ENCODE measurements around the gene APP. TPM values are rescaled to one million over a fixed set of nuclear protein-coding genes. Genes with fewer than 3 reads are reported as not detected.
A peak's percentile ranks its signal among the peaks of the same experiment; 100 is the strongest.

Gene APP
- total RNA-seq, 2 donors from 2014 or later, result 256 to 423 TPM

DNA sequence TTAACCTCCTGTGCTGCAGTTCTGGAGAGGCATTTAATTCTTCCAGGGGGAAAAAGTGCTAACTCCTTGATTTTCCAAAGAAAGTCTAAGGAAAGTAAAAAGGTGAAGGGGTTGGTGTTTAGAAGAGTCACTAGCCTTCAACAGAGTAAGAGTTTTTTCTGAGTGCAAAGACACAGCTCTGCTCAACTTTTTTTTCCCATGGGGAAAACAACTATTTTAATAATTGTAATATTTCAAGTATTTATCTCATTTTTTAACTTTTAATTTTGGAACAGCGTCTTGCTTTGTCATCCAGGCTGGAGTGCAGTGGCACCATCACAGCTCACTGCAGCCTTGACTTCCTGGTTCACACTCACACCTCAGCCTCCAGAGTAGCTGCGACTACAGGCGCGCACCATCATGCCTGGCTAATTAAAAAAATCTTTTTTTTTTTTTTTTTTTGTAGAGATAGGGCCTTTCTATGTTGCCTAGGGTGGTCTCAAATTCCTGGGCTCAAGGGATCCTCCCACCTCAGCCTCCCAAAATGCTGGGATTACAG is 202.6 kb downstream of the APP start:
- Histone ChIP-seq H3K9me3 (no peaks in the 10 kb centered on the region), H3K4me3 (no peak overlapping the region), H3K36me3 (replicated peaks in 1 of 2; ENCODE audit: insufficient read depth in 1 of 2, low read depth in 2 of 2) (peaks cover 0 to 5% of the 10 kb centered on the region in 2 donors), H3K4me1 (peaks cover 7% of the 10 kb centered on the region), H3K27ac (peak overlapping the region in 2 of 4 donors; percentile 44 to 65), H3K27me3 (no peaks in the 10 kb centered on the region)
- WGBS, 2 donors, result 95 to 97% methylated on average over 4 of the region's 4 CpGs
- intact Hi-C loops (cut with DNase I), result no loop called here
- TF ChIP-seq, protein P1, sequence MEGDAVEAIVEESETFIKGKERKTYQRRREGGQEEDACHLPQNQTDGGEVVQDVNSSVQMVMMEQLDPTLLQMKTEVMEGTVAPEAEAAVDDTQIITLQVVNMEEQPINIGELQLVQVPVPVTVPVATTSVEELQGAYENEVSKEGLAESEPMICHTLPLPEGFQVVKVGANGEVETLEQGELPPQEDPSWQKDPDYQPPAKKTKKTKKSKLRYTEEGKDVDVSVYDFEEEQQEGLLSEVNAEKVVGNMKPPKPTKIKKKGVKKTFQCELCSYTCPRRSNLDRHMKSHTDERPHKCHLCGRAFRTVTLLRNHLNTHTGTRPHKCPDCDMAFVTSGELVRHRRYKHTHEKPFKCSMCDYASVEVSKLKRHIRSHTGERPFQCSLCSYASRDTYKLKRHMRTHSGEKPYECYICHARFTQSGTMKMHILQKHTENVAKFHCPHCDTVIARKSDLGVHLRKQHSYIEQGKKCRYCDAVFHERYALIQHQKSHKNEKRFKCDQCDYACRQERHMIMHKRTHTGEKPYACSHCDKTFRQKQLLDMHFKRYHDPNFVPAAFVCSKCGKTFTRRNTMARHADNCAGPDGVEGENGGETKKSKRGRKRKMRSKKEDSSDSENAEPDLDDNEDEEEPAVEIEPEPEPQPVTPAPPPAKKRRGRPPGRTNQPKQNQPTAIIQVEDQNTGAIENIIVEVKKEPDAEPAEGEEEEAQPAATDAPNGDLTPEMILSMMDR (IDR thresholded peaks at IDR 0.05), result no peak
- TF ChIP-seq POLR2A (IDR thresholded peaks at IDR 0.05), result no peak
- no peak for DNase-seq
- ATAC-seq, result no peak

- ATAC-seq, result no peak
- H3K9me3 ChIP-seq, result no peaks in the 10 kb centered on the region
- H3K27ac ChIP-seq, result peak overlapping the region in 2 of 4 donors; percentile 44 to 65
Observed at GRCh38 chr21:25967181-25967900, 203.2 kb downstream of the APP start.

DNA sequence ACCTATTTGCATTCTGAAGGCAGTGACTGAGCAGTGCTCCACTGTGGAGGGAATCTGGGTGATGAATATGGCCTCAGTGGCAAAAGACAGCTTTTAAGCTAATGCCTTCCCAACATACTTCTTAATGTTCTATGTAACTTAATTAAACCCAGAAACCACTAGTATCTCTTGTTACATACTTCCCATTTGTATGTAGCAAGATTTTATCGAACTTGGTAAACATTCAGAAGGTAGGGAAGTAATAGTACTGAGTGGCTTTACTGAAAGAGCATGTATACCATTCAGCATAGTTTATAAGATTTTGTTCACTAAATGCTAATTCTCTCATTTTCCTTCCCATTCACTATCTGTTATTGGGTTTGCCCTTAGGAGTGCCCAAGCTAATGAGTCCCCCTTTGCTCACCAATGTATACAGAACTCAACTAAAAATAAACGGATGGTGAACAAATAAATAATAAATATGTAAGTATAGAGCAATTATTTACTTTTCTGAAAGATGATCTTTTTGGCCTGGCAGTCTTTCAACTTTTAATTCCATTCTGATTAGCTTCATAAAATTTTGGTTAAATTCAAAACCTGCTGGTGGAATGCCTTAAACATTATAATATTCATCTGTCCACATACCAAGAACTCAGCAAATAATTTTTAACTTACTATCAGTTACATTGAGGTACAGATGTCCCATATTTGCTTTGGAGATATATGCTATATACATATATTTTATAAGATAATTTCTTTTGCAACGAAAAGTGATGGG is 204.4 kb downstream of the APP start:
- no peaks in the 10 kb centered on the region for H3K27me3 ChIP-seq
- H3K9me3 ChIP-seq, result no peaks in the 10 kb centered on the region
- H3K4me3 ChIP-seq, result no peak overlapping the region
- WGBS, 2 donors, result 53 to 54% methylated on average over 3 of the region's 3 CpGs
- peaks cover 0 to 5% of the 10 kb centered on the region in 2 donors for H3K36me3 ChIP-seq (replicated peaks in 1 of 2; ENCODE audit: insufficient read depth in 1 of 2, low read depth in 2 of 2)
- ATAC-seq (no peak), DNase-seq (no peak)
- intact Hi-C loops (cut with DNase I), result no loop called here
- peaks cover 7% of the 10 kb centered on the region for H3K4me1 ChIP-seq
- peak overlapping the region in 1 of 4 donors; percentile 17 for H3K27ac ChIP-seq
- TF ChIP-seq, protein P1 (IDR thresholded peaks at IDR 0.05), result no peak
- no peak for TF ChIP-seq POLR2A (IDR thresholded peaks at IDR 0.05)

More at GRCh38 chr21:25967181-25967900, 203.2 kb downstream of the APP start:
- Histone ChIP-seq H3K36me3 (replicated peaks in 1 of 2; ENCODE audit: insufficient read depth in 1 of 2, low read depth in 2 of 2) (peaks cover 0 to 5% of the 10 kb centered on the region in 2 donors), H3K4me1 (peaks cover 7% of the 10 kb centered on the region), H3K27me3 (no peaks in the 10 kb centered on the region), H3K4me3 (no peak overlapping the region)
- TF ChIP-seq, protein P1 (IDR thresholded peaks at IDR 0.05), result no peak
- no peak for TF ChIP-seq POLR2A (IDR thresholded peaks at IDR 0.05)
- peak in 1 of 4 donors; percentile 12 for DNase-seq
- WGBS, 2 donors, result 61 to 62% methylated on average over 4 of the region's 4 CpGs
- intact Hi-C loops (cut with DNase I), result no loop called here

- WGBS, 2 donors, result 94 to 98% methylated on average over 5 of the region's 5 CpGs
- H3K4me1 ChIP-seq, result peaks cover 7% of the 10 kb centered on the region
Observed at GRCh38 chr21:25964926-25965325, 205.6 kb downstream of the APP start.

More at GRCh38 chr21:25964926-25965325, 205.6 kb downstream of the APP start:
- no peaks in the 10 kb centered on the region for H3K9me3 ChIP-seq
- H3K36me3 ChIP-seq (replicated peaks in 1 of 2; ENCODE audit: insufficient read depth in 1 of 2, low read depth in 2 of 2), result no peaks in the 10 kb centered on the region
- DNase-seq (no peak), ATAC-seq (no peak)
- peak overlapping the region in 1 of 4 donors; percentile 69 for H3K27ac ChIP-seq
- intact Hi-C loops (cut with DNase I), result no loop called here
- no peaks in the 10 kb centered on the region for H3K27me3 ChIP-seq
- H3K4me3 ChIP-seq, result no peak overlapping the region
- TF ChIP-seq, protein P1 (IDR thresholded peaks at IDR 0.05), result no peak
